A549 (cell line): ENCODE results near the gene PDGFC. TPM values are rescaled to one million over a fixed set of nuclear protein-coding genes. Genes with fewer than 3 reads are reported as not detected.

Experiments used
- ATAC-seq, 2 experiments: fragments of 200-7000 bp in 1 of 2; fragments of >200 bp in 1 of 2; cut with Nextera tagmentation in 1 of 2; cut with Tn5 transposase in 1 of 2; 3 replicates each; pipeline versions ENCODE4 v1.8.0 to v1.9.1; 2018 to 2020; ENCODE audit warnings: mild to moderate bottlenecking in 1 of 2, moderate library complexity in 1 of 2
- CTCF ChIA-PET: fragments of 300-600 bp; sonication (Branson Sonifier 250); formaldehyde crosslinking; extraction: SDS; loops from one replicate; lab custom pipeline; 2021; ENCODE audit warnings: antibody characterized with exemption, inconsistent platforms; lab: Yijun Ruan, JAX
- POLR2A ChIA-PET: fragments of 350-600 bp; formaldehyde crosslinking; extraction: SDS; loops from one replicate; lab custom pipeline; 2021; ENCODE audit warnings: antibody characterized with exemption, inconsistent platforms; lab: Yijun Ruan, JAX
- DNase-seq, 2 experiments: peaks; one replicate each; pipeline versions ENCODE4 v3.0.0 to v3.0.0-alpha.2; 2011 to 2016; ENCODE audit warnings: low read depth in 1 of 2, low spot score in 1 of 2
- FAIRE-seq: peaks from 2 replicates; lab custom pipeline; 2011; peaks lifted over from hg19 to GRCh38; lab: Jason Lieb, UNC
- H3K27ac ChIP-seq, 2 experiments: fragments of >200 bp; sonication (Bioruptor Twin); formaldehyde crosslinking; 3 replicates each; pipeline ENCODE4 v1.5.1; 2016 to 2017
- H3K4me1 ChIP-seq: fragments of >200 bp; sonication (Bioruptor Twin); formaldehyde crosslinking; 3 replicates; pipeline ENCODE4 v1.6.1; 2016
- H3K4me2 ChIP-seq: fragments of >200 bp; sonication (Bioruptor Twin); formaldehyde crosslinking; 3 replicates; pipeline ENCODE4 v1.6.1; 2016
- H3K4me3 ChIP-seq: fragments of >200 bp; sonication (Bioruptor Twin); formaldehyde crosslinking; 3 replicates; pipeline ENCODE4 v1.5.1; 2016
- H3K9me3 ChIP-seq: fragments of >200 bp; sonication (Bioruptor Twin); formaldehyde crosslinking; 3 replicates; pipeline ENCODE4 v1.6.1; 2016
- ATOH8 ChIP-seq: fragments of 250-450 bp; sonication (Bioruptor Pico); IDR thresholded peaks from 2 replicates; pipeline ENCODE4 v1.5.0; 2020; ENCODE audit warnings: low read depth, mild to moderate bottlenecking, moderate library complexity
- BCL3 ChIP-seq: fragments of >200 bp; sonication (Bioruptor Twin); formaldehyde crosslinking; IDR thresholded peaks from 3 replicates; pipeline ENCODE4 v1.6.1; 2016
- CBX8 ChIP-seq: fragments of 200-600 bp; sonication (generic); IDR thresholded peaks from 2 replicates; pipeline ENCODE4 v1.6.1; 2016
- CTCF ChIP-seq: fragments of >200 bp; sonication (Bioruptor Twin); formaldehyde crosslinking; IDR thresholded peaks from 3 replicates; pipeline ENCODE4 v1.5.1; 2016
- EHF ChIP-seq: fragments of 250-450 bp; sonication (Bioruptor Pico); IDR thresholded peaks from 2 replicates; pipeline ENCODE4 v1.5.0; 2020; ENCODE audit warnings: mild to moderate bottlenecking
- FOSB ChIP-seq: fragments of 250-450 bp; sonication (Bioruptor Pico); IDR thresholded peaks from 2 replicates; pipeline ENCODE4 v1.5.0; 2020; ENCODE audit warnings: mild to moderate bottlenecking, moderate library complexity
- HMGXB4 ChIP-seq: fragments of 250-450 bp; sonication (Bioruptor Pico); IDR thresholded peaks from 2 replicates; pipeline ENCODE4 v1.5.0; 2021; ENCODE audit warnings: mild to moderate bottlenecking, moderate library complexity, borderline replicate concordance
- HOXA7 ChIP-seq: fragments of 250-450 bp; sonication (Bioruptor Pico); IDR thresholded peaks from 2 replicates; pipeline ENCODE4 v1.5.0; 2020; ENCODE audit warnings: mild to moderate bottlenecking, moderate library complexity
- JUNB ChIP-seq: fragments of >200 bp; sonication (Bioruptor Twin); formaldehyde crosslinking; IDR thresholded peaks from 2 replicates; pipeline ENCODE4 v1.6.1; 2016
- MAX ChIP-seq: IDR thresholded peaks from 2 replicates; pipeline ENCODE4 v1.6.1; 2012
- MAZ ChIP-seq: fragments of 150-350 bp; IDR thresholded peaks from 2 replicates; pipeline ENCODE4 v1.6.1; 2014; ENCODE audit warnings: antibody characterized with exemption, low read depth, low read length, borderline replicate concordance
- NPAS2 ChIP-seq: fragments of 250-450 bp; sonication (Bioruptor Pico); IDR thresholded peaks from 2 replicates; pipeline ENCODE4 v1.8.0; 2022; ENCODE audit warnings: mild to moderate bottlenecking, moderate library complexity, borderline replicate concordance
- NR3C1 ChIP-seq: fragments of >200 bp; sonication (Bioruptor Twin); formaldehyde crosslinking; IDR thresholded peaks from 3 replicates; pipeline ENCODE4 v1.6.1; 2017
- RFX5 ChIP-seq: fragments of 450-650 bp; IDR thresholded peaks from 2 replicates; pipeline ENCODE4 v1.7.1; 2014; ENCODE audit warnings: antibody characterized with exemption, mild to moderate bottlenecking, moderate library complexity
- SREBF2 ChIP-seq: fragments of 450-650 bp; IDR thresholded peaks from 2 replicates; pipeline ENCODE4 v1.6.1; 2014; ENCODE audit warnings: mild to moderate bottlenecking, moderate library complexity
- TFCP2L1 ChIP-seq: fragments of 250-450 bp; sonication (Bioruptor Pico); IDR thresholded peaks from 2 replicates; pipeline ENCODE4 v1.5.0; 2021; ENCODE audit warnings: mild to moderate bottlenecking
- TP53 ChIP-seq: fragments of 250-450 bp; sonication (Bioruptor Pico); IDR thresholded peaks from 2 replicates; pipeline ENCODE4 v1.5.0; 2021; ENCODE audit warnings: mild to moderate bottlenecking, moderate library complexity
- USF2 ChIP-seq: fragments of 450-650 bp; IDR thresholded peaks from 2 replicates; pipeline ENCODE4 v1.6.1; 2014; ENCODE audit warnings: antibody characterized with exemption
- ZC3H11A ChIP-seq: fragments of 450-650 bp; IDR thresholded peaks from 2 replicates; pipeline ENCODE4 v1.6.1; 2014; ENCODE audit warnings: antibody characterized with exemption, mild to moderate bottlenecking
- ZFP36 ChIP-seq: fragments of 450-650 bp; IDR thresholded peaks from 2 replicates; pipeline ENCODE4 v1.6.1; 2014; ENCODE audit warnings: borderline replicate concordance; ENCODE audit not compliant: partially characterized antibody
- WGBS: methylation state at CpG from one replicate; pipeline ENCODE4 v1.1.6; 2017; ENCODE audit errors: missing lambda C conversion rate; 5-methylcytosine and 5-hydroxymethylcytosine counted together
- polyA plus RNA-seq, 4 experiments: library from polyadenylated mRNA; depleted of rRNA in 3 of 4; stranded (reverse); fragments of >200 nt; fragmentation: RNase III in 1 of 4; extraction: RNeasy Plus Mini Kit Qiagen cat#74134 plus additional on column Dnase treatment in 1 of 4; gene quantifications; 2 replicates in 3 of 4; 3 replicates in 1 of 4; pipeline ENCODE4 v1.2.3, GENCODE V29; 2011 to 2017

PDGFC gene
- polyA plus RNA-seq, 2 of the 4 experiments (the other 2 are of a cell fraction) = 3.5 to 4.1 TPM

- TF ChIP-seq HMGXB4 (CRISPR knock-in tag) (no peak), SREBF2 (no peak), JUNB (no peak), TFCP2L1 (no peak), TP53 (CRISPR knock-in tag) (no peak), USF2 (no peak), NPAS2 (CRISPR knock-in tag) (no peak), CBX8 (no peak), ZFP36 (no peak), RFX5 (no peak), HOXA7 (CRISPR knock-in tag) (no peak), FOSB (CRISPR knock-in tag) (no peak)
Measured at GRCh38 chr4:156738766-156739165, 232.8 kb downstream of the PDGFC start (continued).

- TF ChIP-seq ZFP36 (no peak), CTCF (no peak)
- Histone ChIP-seq H3K4me2 (no peak overlapping the region), H3K9me3 (peaks cover 16% of the 10 kb centered on the region), H3K4me1 (no peaks in the 10 kb centered on the region), H3K27ac (no peak overlapping the region), H3K4me3 (no peak overlapping the region)
- ATAC-seq (no peak), DNase-seq (no peak), FAIRE-seq (no peak)
- 40% methylated on average over 7 of the region's 7 CpGs for WGBS
- ChIA-PET POLR2A (no interaction called here), CTCF (no interaction called here)
Measured at GRCh38 chr4:156734965-156735895, 236.4 kb downstream of the PDGFC start.

- CTCF ChIA-PET = no interaction called here
Measured at GRCh38 chr4:156733582-156733981, 238.0 kb downstream of the PDGFC start.

More at GRCh38 chr4:156733582-156733981, 238.0 kb downstream of the PDGFC start:
- no peak for ATAC-seq
- TF ChIP-seq MAZ (no peak), BCL3 (no peak), FOSB (CRISPR knock-in tag) (no peak), MAX (no peak), RFX5 (no peak), EHF (CRISPR knock-in tag) (no peak), USF2 (no peak), ZC3H11A (no peak), NPAS2 (CRISPR knock-in tag) (no peak), SREBF2 (no peak), ATOH8 (CRISPR knock-in tag) (no peak), NR3C1 (no peak)
- H3K9me3 ChIP-seq = peaks cover 16% of the 10 kb centered on the region
- no peak for DNase-seq
- no peak overlapping the region for H3K4me2 ChIP-seq
- H3K27ac ChIP-seq = no peak overlapping the region
- H3K4me1 ChIP-seq = no peaks in the 10 kb centered on the region
- no peak overlapping the region for H3K4me3 ChIP-seq
- POLR2A ChIA-PET = no interaction called here
- no peak for FAIRE-seq
- 72% methylated on average over 1 of the region's 1 CpG for WGBS
